Activated T-helper 1 cell treated with anti-CD3 and anti-CD28 coated beads, Interleukin-2, amount 50 U/mL, for 16 hours (primary cell): ENCODE results near the gene SLC35A2.
"Not testable (repeated sequence)": the region's sequence is repeated elsewhere in the genome, so short reads cannot be mapped to it uniquely, and the experiment has no call there.

ENCODE experiments used
- DNase-seq, 2 donors: peaks; one replicate each; pipeline ENCODE4 v3.0.0-alpha.2; 2020; ENCODE audit warnings: low read depth in 1 of 2, low spot score in 1 of 2

The SLC35A2 gene

GRCh38 chrX:48903290-48903689 lies 8.2 kb downstream of the SLC35A2 start:
- DNase-seq = no peak

- DNase-seq = no peak
These were observed 8.7 kb downstream of the SLC35A2 start for GRCh38 chrX:48902776-48903175.

- DNase-seq = no peak
These were observed 9.3 kb downstream of the SLC35A2 start for GRCh38 chrX:48902135-48902534.

GRCh38 chrX:48901069-48901468 lies 10.4 kb downstream of the SLC35A2 start:
- no peak for DNase-seq

GRCh38 chrX:48899078-48899410 lies 12.4 kb downstream of the SLC35A2 start:
- no peak for DNase-seq

GRCh38 chrX:48897625-48898306 lies 13.7 kb downstream of the SLC35A2 start, which contains the start of the genes PQBP1 and TIMM17B:
TSS of gene PQBP1 (plus strand) at chrX:48897930. CDS start at chrX:48898510, 580 bp downstream.
TSS of gene TIMM17B (minus strand) at chrX:48897768. CDS start at chrX:48897749, 19 bp downstream.
- DNase-seq = peak; percentile 63 to 77

- DNase-seq = no peak
These were observed 14.3 kb downstream of the SLC35A2 start for GRCh38 chrX:48897157-48897624.

GRCh38 chrX:48896611-48897011 lies 14.8 kb downstream of the SLC35A2 start:
- DNase-seq = no peak

GRCh38 chrX:48894891-48895290 lies 16.6 kb downstream of the SLC35A2 start:
- no peak for DNase-seq

GRCh38 chrX:48893556-48894348 lies 17.7 kb downstream of the SLC35A2 start:
- DNase-seq = no peak

GRCh38 chrX:48892896-48893295 lies 18.6 kb downstream of the SLC35A2 start:
- no peak for DNase-seq

- peak; percentile 39 to 55 for DNase-seq
These were observed 19.8 kb downstream of the SLC35A2 start for GRCh38 chrX:48891402-48892288.

- no peak for DNase-seq
These were observed 20.5 kb downstream of the SLC35A2 start for GRCh38 chrX:48890934-48891401.

GRCh38 chrX:48890296-48890925 lies 21.0 kb downstream of the SLC35A2 start:
- DNase-seq = no peak

GRCh38 chrX:48886586-48886985 lies 24.9 kb downstream of the SLC35A2 start:
- not testable (repeated sequence) for DNase-seq

GRCh38 chrX:48883729-48884128 lies 27.7 kb downstream of the SLC35A2 start:
- no peak for DNase-seq

GRCh38 chrX:48876944-48877343 lies 34.5 kb downstream of the SLC35A2 start:
- DNase-seq = not testable (repeated sequence)

- DNase-seq = not testable (repeated sequence)
These were observed 39.4 kb downstream of the SLC35A2 start for GRCh38 chrX:48872017-48872416.

- no peak for DNase-seq
These were observed 47.2 kb downstream of the SLC35A2 start for GRCh38 chrX:48864210-48864609.

GRCh38 chrX:48854898-48855297 lies 56.5 kb downstream of the SLC35A2 start:
- DNase-seq = no peak
